NCI-H526 treated with DMSO at 0.1 percent for 48 hours (cell line): ENCODE results near the gene CYP46A1.

Source experiments
- DNase-seq: peaks from one replicate; lab custom pipeline; 2025; lab: John Stamatoyannopoulos, UW

CYP46A1 gene

GRCh38 chr14:99730876-99731546 lies 46.9 kb downstream of the CYP46A1 start:
- no peak for DNase-seq

GRCh38 chr14:99731547-99732435 lies 47.7 kb downstream of the CYP46A1 start:
- no peak for DNase-seq

- DNase-seq, result no peak
Measured at GRCh38 chr14:99732436-99733210, 48.5 kb downstream of the CYP46A1 start.

- DNase-seq, result no peak
Measured at GRCh38 chr14:99733211-99733539, 49.1 kb downstream of the CYP46A1 start.

- no peak for DNase-seq
Measured at GRCh38 chr14:99733540-99734405, 49.7 kb downstream of the CYP46A1 start.

- DNase-seq, result no peak
Measured at GRCh38 chr14:99734406-99735051, 50.4 kb downstream of the CYP46A1 start.

GRCh38 chr14:99735189-99736135 lies 51.4 kb downstream of the CYP46A1 start:
- DNase-seq, result no peak

- DNase-seq, result no peak
Measured at GRCh38 chr14:99736603-99737371, 52.7 kb downstream of the CYP46A1 start.

- no peak for DNase-seq
Measured at GRCh38 chr14:99737451-99737951, 53.4 kb downstream of the CYP46A1 start.

GRCh38 chr14:99737956-99738667 lies 54.0 kb downstream of the CYP46A1 start:
- DNase-seq, result no peak

GRCh38 chr14:99740411-99740810 lies 56.3 kb downstream of the CYP46A1 start:
- DNase-seq, result no peak

- DNase-seq, result no peak
Measured at GRCh38 chr14:99741227-99741976, 57.3 kb downstream of the CYP46A1 start.

- no peak for DNase-seq
Measured at GRCh38 chr14:99742074-99742473, 58.0 kb downstream of the CYP46A1 start.

GRCh38 chr14:99742509-99743487 lies 58.7 kb downstream of the CYP46A1 start:
- no peak for DNase-seq

- peak; percentile 81 for DNase-seq
Measured at GRCh38 chr14:99744199-99744872, 60.2 kb downstream of the CYP46A1 start.

GRCh38 chr14:99744873-99745224 lies 60.8 kb downstream of the CYP46A1 start:
- DNase-seq, result no peak
